ENCODE results near the gene CLCN6.

DNA sequence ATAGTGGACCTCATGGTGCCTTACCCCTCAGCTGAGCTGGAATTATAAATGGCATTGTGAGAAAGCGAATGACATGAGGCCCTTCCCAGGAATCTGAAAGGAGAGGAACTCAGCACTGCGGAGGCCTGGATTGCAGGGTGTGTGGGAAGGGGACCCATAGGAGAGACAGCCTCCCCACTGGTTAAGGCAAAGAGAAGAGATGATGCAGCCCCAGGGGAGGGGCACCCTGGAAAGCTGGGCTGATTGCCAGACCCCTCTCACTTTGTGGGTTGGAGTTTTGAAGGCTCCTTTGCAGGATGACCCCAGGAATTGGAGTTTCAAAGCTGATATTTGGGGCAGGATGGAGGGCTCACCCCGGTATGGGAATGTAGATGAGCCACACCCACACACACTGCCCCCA, 50.7 kb downstream of the CLCN6 start:
- TF ChIP-seq, protein P1, sequence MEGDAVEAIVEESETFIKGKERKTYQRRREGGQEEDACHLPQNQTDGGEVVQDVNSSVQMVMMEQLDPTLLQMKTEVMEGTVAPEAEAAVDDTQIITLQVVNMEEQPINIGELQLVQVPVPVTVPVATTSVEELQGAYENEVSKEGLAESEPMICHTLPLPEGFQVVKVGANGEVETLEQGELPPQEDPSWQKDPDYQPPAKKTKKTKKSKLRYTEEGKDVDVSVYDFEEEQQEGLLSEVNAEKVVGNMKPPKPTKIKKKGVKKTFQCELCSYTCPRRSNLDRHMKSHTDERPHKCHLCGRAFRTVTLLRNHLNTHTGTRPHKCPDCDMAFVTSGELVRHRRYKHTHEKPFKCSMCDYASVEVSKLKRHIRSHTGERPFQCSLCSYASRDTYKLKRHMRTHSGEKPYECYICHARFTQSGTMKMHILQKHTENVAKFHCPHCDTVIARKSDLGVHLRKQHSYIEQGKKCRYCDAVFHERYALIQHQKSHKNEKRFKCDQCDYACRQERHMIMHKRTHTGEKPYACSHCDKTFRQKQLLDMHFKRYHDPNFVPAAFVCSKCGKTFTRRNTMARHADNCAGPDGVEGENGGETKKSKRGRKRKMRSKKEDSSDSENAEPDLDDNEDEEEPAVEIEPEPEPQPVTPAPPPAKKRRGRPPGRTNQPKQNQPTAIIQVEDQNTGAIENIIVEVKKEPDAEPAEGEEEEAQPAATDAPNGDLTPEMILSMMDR (IDR thresholded peaks at IDR 0.05) = no peak
- no peak for TF ChIP-seq POLR2A (IDR thresholded peaks at IDR 0.05)

Measured in uterus (tissue), 2 donors.